SHP77 treated with DMSO at 0.1 percent for 48 hours (cell line): ENCODE results near the gene LRRTM1.

Experiments used
- DNase-seq: peaks from one replicate; lab custom pipeline; 2025; lab: John Stamatoyannopoulos, UW

Gene LRRTM1

GRCh38 chr2:80302314-80303005 lies 2.1 kb downstream of the LRRTM1 start:
- DNase-seq: no peak

- no peak for DNase-seq
Observed at GRCh38 chr2:80302001-80302313, 2.6 kb downstream of the LRRTM1 start.

GRCh38 chr2:80300954-80301353 lies 3.6 kb downstream of the LRRTM1 start:
- no peak for DNase-seq

GRCh38 chr2:80300346-80300745 lies 4.2 kb downstream of the LRRTM1 start:
- DNase-seq: no peak

- no peak for DNase-seq
Observed at GRCh38 chr2:80299661-80300060, 4.9 kb downstream of the LRRTM1 start.

GRCh38 chr2:80298954-80299353 lies 5.6 kb downstream of the LRRTM1 start:
- DNase-seq: no peak

GRCh38 chr2:80293039-80293438 lies 11.5 kb downstream of the LRRTM1 start:
- DNase-seq: no peak

GRCh38 chr2:80292474-80292873 lies 12.1 kb downstream of the LRRTM1 start:
- no peak for DNase-seq

- DNase-seq: no peak
Observed at GRCh38 chr2:80291656-80292055, 12.9 kb downstream of the LRRTM1 start.

- DNase-seq: no peak
Observed at GRCh38 chr2:80288576-80288975, 16.0 kb downstream of the LRRTM1 start.

- no peak for DNase-seq
Observed at GRCh38 chr2:80281049-80281448, 23.5 kb downstream of the LRRTM1 start.

- no peak for DNase-seq
Observed at GRCh38 chr2:80280598-80280997, 24.0 kb downstream of the LRRTM1 start.

GRCh38 chr2:80269806-80270205 lies 34.7 kb downstream of the LRRTM1 start:
- no peak for DNase-seq

- DNase-seq: no peak
Observed at GRCh38 chr2:80266231-80266630, 38.3 kb downstream of the LRRTM1 start.

GRCh38 chr2:80259292-80259691 lies 45.3 kb downstream of the LRRTM1 start:
- DNase-seq: no peak

GRCh38 chr2:80258793-80259192 lies 45.8 kb downstream of the LRRTM1 start:
- no peak for DNase-seq

- DNase-seq: no peak
Observed at GRCh38 chr2:80258341-80258740, 46.2 kb downstream of the LRRTM1 start.

- no peak for DNase-seq
Observed at GRCh38 chr2:80257450-80257849, 47.1 kb downstream of the LRRTM1 start.

- no peak for DNase-seq
Observed at GRCh38 chr2:80256782-80257167, 47.8 kb downstream of the LRRTM1 start.

GRCh38 chr2:80255918-80256781 lies 48.4 kb downstream of the LRRTM1 start:
- DNase-seq: no peak

- DNase-seq: no peak
Observed at GRCh38 chr2:80252294-80252986, 52.1 kb downstream of the LRRTM1 start.
